Transverse colon (tissue), 3 donors: ENCODE data around the gene TYW1.
"Not testable (repeated sequence)": the region's sequence is repeated elsewhere in the genome, so short reads cannot be mapped to it uniquely, and the experiment has no call there.

Source experiments
- EP300 ChIP-seq: sonication (generic); formaldehyde crosslinking; IDR thresholded peaks from one replicate; pipeline ENCODE4 v1.6.1; 2017; ENCODE audit warnings: antibody characterized with exemption, low read depth
- POLR2A ChIP-seq: fragments of 450-650 bp; IDR thresholded peaks from one replicate; pipeline ENCODE4 v1.6.1; 2016; ENCODE audit warnings: antibody characterized with exemption, mild to moderate bottlenecking, moderate library complexity
- TF ChIP-seq, protein P1 (sequence below), 5 experiments: fragments of 200-600 bp in 3 of 5; fragments of 450-650 bp in 2 of 5; sonication (generic) in 3 of 5; IDR thresholded peaks; 1 replicate in 2 of 5; 2 replicates in 3 of 5; pipeline ENCODE4 v1.5.1; 2016 to 2017; ENCODE audit warnings: antibody characterized with exemption in 5 of 5, inconsistent platforms in 3 of 5, mild to moderate bottlenecking in 2 of 5, moderate library complexity in 1 of 5

DNA sequence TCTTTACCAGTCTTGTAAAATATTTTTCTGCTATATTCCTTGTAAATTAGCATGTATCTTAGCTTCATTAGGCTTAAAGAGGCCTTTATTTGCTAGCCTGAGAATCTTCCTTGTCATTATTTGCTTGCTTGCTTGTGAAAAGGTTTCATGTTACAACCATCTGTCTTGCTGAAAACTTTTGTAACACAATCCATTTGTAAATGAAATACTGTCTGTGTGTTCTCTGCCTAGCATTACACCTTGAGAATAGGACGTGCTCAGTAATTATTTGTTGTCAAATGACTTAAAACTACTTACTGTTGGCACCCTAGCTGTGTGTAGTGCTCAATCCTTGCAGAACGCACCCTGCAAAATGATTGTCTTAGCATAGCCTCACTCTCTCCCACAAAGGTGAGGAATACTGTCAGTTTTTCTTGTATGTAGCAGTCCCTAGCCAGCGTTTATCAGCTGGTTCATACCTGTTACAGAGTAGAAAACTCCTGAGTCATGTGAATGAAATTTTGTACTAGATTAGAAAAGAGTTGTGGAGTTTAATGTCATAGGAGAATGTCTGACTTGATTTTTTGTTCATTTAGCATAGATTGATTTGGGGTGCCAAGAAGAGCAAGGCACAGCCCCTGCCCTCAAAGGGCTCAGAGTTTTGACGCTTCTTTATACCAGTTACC is 193.3 kb downstream of the TYW1 start:
- TF ChIP-seq POLR2A, EP300: not testable (repeated sequence)
- TF ChIP-seq, protein P1, sequence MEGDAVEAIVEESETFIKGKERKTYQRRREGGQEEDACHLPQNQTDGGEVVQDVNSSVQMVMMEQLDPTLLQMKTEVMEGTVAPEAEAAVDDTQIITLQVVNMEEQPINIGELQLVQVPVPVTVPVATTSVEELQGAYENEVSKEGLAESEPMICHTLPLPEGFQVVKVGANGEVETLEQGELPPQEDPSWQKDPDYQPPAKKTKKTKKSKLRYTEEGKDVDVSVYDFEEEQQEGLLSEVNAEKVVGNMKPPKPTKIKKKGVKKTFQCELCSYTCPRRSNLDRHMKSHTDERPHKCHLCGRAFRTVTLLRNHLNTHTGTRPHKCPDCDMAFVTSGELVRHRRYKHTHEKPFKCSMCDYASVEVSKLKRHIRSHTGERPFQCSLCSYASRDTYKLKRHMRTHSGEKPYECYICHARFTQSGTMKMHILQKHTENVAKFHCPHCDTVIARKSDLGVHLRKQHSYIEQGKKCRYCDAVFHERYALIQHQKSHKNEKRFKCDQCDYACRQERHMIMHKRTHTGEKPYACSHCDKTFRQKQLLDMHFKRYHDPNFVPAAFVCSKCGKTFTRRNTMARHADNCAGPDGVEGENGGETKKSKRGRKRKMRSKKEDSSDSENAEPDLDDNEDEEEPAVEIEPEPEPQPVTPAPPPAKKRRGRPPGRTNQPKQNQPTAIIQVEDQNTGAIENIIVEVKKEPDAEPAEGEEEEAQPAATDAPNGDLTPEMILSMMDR (IDR thresholded peaks at IDR 0.05) = not testable (repeated sequence)
